Upper lobe of left lung (tissue), 4 donors: ENCODE data around the gene NXNL2.

ENCODE experiments used
- CTCF ChIP-seq, 6 experiments: fragments of 450-650 bp in 4 of 6; fragments of 200-600 bp in 2 of 6; sonication (generic) in 2 of 6; IDR thresholded peaks; one replicate each; pipeline ENCODE4 v1.5.1; 2016 to 2019; ENCODE audit warnings: antibody characterized with exemption in 6 of 6
- EP300 ChIP-seq, 4 donors: sonication (generic); formaldehyde crosslinking; IDR thresholded peaks; one replicate each; pipeline ENCODE4 v1.5.1; 2017; ENCODE audit warnings: antibody characterized with exemption in 4 of 4, control low read depth in 2 of 4

DNA sequence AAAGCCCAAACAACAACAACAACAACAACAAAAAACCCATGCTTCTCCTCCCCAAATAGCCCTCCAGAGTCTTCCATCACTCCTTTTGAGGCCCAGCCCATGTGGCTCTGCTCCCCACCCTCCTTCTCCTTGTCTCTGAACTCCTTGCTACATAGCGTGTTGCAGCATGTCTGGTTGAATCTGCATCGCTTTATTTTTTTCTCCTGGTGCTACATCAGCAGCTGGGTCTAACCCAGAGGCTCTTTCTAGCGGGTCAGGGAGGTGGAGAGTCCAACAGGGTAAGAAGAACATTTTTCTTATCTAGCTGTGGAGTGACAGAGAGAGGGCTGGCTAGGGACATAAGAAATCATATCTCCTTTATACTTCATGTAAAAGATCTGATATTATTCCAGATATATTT lies 18.4 kb downstream of the NXNL2 start:
- TF ChIP-seq CTCF (IDR thresholded peaks at IDR 0.05) (no peak), EP300 (IDR thresholded peaks at IDR 0.05) (no peak)
